ENCODE measurements around the gene DNAH8.
"Not testable (repeated sequence)": the region's sequence is repeated elsewhere in the genome, so short reads cannot be mapped to it uniquely, and the experiment has no call there.

DNAH8 gene

GRCh38 chr6:38915205-38915925, 200.3 kb downstream of the DNAH8 start:
- H3K4me3 ChIP-seq (replicated peaks in 1 of 2; ENCODE audit: low read depth in 2 of 2, low read length in 2 of 2), result no peak overlapping the region
- DNase-seq (ENCODE audit: low read depth in 2 of 2), result no peak
- TF ChIP-seq CTCF (IDR thresholded peaks at IDR 0.05; ENCODE audit: low read depth, low read length), result no peak

- not testable (repeated sequence) for DNase-seq (ENCODE audit: low read depth in 2 of 2)
Observed at GRCh38 chr6:38921540-38921939, 206.4 kb downstream of the DNAH8 start.

GRCh38 chr6:38924791-38925509, 209.8 kb downstream of the DNAH8 start:
- DNase-seq (ENCODE audit: low read depth in 2 of 2), result no peak
- no peak overlapping the region for H3K4me3 ChIP-seq (replicated peaks in 1 of 2; ENCODE audit: low read depth in 2 of 2, low read length in 2 of 2)
- TF ChIP-seq CTCF (IDR thresholded peaks at IDR 0.05; ENCODE audit: low read depth, low read length), result no peak

More at GRCh38 chr6:38921540-38921939, 206.4 kb downstream of the DNAH8 start:
- H3K4me3 ChIP-seq (replicated peaks in 1 of 2; ENCODE audit: low read depth in 2 of 2, low read length in 2 of 2), result not testable (repeated sequence)

DNA sequence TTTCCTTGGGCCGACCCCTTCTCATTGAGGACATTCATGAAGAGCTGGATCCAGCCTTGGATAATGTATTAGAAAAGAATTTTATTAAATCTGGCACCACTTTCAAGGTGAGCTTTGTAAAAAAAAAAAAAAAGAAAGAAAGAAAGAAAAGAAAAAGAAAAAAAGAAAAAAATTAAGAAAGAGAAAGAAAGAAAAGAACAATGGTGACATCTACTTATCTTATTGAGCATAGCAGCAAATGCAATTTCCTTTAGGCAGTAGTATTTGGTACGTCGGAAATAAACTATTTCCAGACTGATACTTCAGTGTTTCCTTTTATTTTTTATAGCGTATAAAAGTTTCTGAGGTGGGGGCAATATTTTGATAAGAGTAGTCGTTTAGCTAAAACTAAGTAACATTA, 214.4 kb downstream of the DNAH8 start:
- TF ChIP-seq CTCF (IDR thresholded peaks at IDR 0.05; ENCODE audit: low read depth, low read length), result no peak
- DNase-seq (ENCODE audit: low read depth in 2 of 2), result no peak
- H3K4me3 ChIP-seq (replicated peaks in 1 of 2; ENCODE audit: low read depth in 2 of 2, low read length in 2 of 2), result no peak overlapping the region

DNA sequence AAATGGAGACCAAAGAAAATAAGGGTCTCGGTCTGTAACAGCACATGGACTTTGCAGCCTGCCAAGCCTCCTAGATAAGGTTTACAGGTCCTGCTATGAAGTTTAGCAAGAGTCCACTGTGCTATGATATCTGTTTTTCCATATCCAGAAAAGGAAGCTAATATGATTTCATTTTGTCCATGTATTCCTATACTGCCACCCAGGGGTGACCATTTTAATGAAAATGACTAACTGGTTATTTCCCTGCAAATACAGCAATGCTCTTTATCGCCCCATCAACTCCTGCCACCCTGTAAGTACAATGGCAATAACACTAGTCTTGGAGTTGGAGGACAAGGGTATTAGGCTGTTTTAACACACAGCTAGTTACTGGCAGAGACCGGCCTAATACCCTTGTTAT, 218.3 kb downstream of the DNAH8 start:
- TF ChIP-seq CTCF (IDR thresholded peaks at IDR 0.05; ENCODE audit: low read depth, low read length), result peak; percentile 32
- H3K4me3 ChIP-seq (replicated peaks in 1 of 2; ENCODE audit: low read depth in 2 of 2, low read length in 2 of 2), result no peak overlapping the region
- DNase-seq (ENCODE audit: low read depth in 2 of 2), result peak; percentile 12 to 47

DNA sequence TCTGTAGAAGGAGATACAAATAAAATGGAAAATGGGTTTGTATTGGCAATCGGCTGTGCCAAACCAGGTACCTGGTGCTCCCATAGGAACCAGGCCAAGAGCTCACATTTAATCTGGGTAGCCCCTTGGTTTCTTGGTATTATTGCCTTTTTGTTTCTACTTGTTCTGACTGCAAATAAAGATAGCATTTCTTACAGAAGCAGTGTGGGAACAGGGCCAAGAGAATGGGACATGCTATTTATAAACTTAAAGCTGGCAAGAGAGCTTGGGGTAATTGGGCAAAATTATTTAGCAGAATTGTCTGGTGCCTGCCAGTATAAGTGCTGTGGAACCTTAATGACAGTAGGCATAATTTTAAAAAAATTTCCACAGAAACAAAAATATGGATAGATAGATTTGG, 219.9 kb downstream of the DNAH8 start:
- no peak for TF ChIP-seq CTCF (IDR thresholded peaks at IDR 0.05; ENCODE audit: low read depth, low read length)
- no peak for DNase-seq (ENCODE audit: low read depth in 2 of 2)
- H3K4me3 ChIP-seq (replicated peaks in 1 of 2; ENCODE audit: low read depth in 2 of 2, low read length in 2 of 2), result no peak overlapping the region

DNA sequence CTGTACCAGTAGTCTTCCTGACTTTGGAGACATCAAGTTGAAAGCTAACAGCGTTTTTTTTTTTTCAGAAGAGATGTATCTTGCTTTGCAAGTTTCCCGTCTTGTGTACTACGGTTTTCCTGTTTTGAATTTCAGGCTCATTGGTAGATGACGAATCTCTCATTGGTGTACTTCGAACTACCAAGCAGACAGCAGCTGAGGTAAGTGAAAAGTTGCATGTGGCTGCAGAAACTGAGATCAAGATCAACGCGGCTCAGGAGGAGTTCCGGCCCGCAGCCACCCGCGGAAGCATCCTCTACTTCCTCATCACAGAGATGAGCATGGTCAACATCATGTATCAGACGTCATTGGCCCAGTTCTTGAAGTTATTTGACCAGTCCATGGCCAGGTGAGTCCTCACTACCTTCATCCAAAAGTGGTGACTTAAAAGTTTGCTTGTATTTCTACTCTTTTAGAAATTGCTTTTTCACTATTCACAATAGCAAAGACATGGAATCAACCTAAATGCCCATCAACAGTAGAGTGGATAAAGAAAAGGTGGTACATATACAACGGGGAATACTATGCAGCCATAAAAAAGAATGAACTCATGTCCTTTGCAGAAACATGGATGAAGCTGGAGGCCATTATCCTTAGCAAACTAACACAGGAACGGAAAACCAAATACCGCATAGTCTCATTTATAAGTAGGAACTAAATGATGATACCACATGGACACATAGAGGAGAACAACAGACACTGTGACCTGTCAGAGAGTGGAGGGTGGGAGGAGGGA, 222.9 kb downstream of the DNAH8 start:
- no peak for TF ChIP-seq CTCF (IDR thresholded peaks at IDR 0.05; ENCODE audit: low read depth, low read length)
- DNase-seq (ENCODE audit: low read depth in 2 of 2), result no peak
- H3K4me3 ChIP-seq (replicated peaks in 1 of 2; ENCODE audit: low read depth in 2 of 2, low read length in 2 of 2), result no peak overlapping the region

Measured in cardiac fibroblast (primary cell).